NCI-H524 (cell line): Measurements from ENCODE around the gene FANCC.

Source experiments
- DNase-seq, 2 experiments: peaks; one replicate each; lab custom pipeline; 2025; lab: John Stamatoyannopoulos, UW

Gene FANCC

DNA sequence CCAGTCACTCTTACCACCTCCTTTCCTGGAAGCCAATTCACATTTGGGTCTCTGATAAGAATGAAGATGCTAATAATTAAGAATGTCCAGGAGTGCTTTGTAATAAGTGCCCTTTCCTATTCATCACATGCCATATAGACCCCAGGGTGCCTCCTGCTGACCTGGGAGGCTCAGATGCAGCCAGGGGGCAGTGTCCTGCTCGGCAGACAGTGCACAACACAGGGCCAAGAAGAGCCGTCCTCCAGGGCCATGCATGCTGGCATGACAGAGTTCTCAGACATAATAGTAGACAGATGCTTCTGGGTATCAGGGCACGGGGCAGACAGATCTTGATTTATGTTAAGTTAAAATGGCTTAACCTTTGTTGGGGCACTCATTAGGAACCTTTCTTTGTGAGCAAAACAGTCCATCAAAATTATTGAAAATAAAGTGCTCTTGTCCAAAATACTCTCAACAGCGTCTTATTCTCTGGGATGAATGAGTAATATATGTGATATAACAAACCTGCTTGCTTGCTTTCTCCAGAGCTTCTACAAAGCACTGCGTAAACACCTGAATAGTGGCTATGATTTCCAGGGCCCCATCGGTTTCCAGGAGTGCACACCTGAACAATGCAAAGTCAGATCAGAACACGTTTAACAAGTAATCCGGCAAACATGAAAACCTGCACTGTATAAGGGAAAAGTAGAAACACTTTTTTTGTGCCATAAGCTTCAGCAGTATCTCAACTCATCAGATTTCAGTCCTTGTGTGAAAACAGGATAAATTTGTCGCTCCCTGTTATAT is 192.7 kb downstream of the FANCC start:
- DNase-seq: peak in 1 of 2 experiments; percentile 62

DNA sequence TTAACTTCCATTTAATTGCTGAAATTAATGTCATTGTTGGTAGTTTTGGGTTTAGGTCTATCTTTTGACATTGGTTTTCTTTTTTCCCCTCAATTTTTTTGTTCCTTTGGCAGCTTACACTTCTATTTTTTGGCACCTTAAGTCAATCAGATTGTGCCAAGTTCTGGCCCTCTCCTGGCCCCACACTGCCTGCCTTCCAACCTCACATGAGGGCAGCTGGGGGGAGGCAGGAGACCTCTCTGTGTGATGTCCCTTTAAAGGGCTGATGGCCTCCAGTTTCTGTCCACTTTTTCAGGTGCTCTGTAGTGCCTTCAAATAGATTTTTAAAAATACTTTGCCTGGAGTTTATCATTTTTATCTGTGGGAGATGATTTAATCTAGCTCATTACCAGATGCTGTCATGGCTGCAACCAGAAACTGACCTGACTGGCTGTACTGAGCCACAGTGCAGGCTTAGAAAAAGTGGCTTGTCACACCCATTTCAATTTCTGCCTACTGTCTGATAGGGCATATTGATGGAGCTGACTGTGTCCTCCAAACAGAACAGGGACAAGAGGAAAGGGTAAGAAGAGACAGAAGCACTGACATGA is 196.6 kb downstream of the FANCC start:
- DNase-seq: no peak

DNA sequence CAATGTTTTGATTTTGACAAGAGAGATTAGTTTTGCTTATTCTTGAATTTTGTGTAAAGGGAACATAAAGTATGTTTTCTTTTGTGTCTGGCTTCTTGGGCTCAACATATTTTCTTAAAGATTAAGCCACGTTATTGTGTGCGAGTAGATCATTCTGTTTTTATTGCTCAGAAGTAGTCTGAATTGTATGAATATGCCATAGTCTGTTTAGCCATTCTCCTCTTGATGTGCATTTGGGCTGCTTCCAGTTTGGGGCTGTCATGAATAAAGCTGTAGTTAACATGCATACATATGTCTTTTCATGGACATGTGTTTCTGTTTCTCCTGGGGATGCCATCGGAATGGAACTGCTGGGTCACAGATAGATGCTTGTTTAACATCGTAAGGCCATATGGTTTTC is 198.9 kb downstream of the FANCC start:
- no peak for DNase-seq

DNA sequence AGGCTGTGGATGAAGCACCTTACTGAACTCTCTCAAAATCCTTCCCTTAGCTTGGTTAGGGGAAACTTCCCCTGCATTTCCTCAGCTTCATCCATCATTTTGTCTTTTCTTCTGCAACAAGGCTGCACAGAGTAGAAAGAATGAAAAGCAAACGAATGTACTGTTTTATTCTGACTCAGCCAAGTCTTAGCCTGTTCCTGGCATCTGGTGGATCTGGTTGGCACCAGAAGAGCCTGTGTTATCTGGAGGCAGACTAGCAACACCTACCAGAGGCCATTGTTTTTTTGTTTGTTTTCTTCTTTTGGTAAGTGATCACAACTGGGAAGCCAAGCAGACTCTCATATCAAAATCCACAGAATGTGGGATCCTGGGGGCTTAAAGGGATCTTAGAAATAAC is 200.7 kb downstream of the FANCC start:
- no peak for DNase-seq

DNA sequence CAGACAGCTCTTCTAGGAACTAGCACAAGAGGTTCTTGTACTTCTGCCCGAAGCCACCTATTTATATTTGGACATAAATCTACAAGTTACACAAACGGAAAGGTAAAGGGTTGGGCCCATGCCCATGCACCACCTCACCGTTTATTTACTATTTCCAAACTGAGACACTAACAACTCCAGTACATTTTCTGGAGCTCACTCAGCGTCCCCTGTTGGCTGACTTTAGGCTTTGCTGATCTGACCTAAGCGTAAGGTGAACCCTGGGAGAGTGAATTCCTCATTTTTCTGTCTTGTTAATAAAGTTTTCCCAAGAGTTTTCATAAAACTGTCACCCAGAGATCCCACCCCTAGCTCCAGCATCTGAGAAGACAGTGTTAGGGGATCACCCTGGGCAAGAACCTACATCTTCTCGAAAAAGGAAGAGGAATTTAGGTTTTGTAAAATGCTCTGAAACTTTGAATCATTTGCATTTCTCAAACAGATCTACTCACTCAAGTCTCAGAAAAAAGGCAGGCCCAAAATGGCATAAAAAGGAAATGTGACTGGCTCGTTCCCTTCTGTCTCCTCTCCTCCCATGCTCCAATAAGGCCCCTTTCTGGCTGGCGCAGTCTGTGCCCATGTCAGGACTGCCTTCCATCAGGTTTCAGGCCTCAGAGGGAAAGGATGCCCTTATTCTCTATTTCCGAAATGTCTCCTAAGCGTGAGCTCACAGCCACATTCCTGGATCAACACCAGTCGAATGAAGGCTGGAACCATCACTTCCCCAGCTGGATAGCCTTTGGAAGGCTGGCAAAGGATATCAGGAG is 201.3 kb downstream of the FANCC start:
- DNase-seq: peak in 1 of 2 experiments; percentile 15

DNA sequence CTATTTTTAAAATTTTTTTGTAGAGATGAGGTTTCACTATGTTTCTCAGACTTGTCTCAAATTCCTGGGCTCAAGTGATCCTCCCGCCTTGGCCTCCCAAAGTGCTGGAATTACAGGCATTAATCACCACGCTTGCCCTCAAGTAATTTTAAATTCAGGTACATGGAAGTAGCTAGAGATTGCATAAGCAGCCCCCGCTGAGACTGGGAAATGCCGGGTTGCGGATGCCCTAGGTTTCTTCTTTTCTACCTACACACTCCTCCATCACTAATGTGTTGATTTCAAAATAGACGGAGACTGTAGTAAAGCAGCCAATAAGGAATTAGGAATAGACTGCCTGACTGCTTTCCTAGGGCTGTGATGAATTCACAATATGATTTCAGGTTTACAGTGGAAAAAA is 202.4 kb downstream of the FANCC start:
- no peak for DNase-seq

DNA sequence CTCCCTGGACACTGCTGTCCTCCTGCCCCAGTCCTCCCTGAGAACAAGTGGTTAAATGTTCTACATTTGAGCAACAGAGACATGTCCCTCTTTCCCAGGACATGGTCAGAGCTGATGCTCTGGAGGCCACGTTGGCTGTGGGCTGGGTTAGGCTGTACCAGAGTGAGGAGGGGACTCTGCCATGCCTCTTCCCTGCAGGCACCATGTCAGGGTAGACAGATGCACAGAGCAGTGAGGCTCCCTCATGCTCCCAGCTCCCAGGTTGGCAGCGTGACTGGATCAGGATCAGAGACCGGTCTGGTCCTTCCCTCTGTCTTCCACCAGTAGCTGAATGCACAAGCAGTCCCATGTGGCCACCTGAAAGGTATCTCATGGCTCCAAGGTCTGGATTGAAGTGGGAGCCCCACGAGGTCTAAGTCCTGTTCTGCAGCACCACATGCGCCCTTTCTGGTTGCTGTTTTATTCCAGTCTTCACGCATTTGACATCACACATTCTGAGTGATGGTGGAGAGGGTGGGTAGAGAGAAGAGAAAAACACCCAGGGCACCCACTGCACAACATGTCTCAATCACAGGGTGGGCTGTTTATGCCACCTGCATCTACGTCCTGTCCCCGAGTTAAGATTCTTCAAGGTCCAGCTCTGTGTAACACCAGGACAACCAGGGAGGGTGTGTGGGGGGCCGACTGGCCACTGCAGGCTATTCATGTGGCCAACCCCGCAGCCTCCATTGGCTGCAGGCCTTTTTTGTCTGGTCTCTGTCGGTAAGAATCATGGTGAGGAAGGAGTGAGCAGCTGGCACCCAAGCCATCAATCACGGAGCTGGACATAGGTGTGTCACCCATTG is 204.9 kb downstream of the FANCC start:
- DNase-seq: no peak

DNA sequence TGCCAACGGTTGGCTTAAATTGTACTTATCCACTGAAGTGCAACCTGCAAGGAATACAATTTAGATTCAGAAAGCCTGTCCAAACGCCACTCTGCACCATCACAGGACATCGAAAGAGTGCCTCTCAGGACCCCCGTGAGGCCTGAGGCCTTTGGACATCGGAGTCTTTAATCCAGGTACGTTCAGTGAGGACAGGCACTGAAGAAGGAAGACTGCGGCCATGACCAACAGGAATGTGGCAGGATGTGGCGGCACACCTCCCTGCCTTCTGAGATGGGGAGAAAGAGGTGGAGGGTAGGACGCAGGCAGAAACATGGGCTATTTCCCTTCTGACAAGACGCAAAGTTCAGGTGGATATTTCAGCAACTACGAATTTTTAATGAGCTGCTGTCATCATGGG is 205.8 kb downstream of the FANCC start:
- DNase-seq: no peak

DNA sequence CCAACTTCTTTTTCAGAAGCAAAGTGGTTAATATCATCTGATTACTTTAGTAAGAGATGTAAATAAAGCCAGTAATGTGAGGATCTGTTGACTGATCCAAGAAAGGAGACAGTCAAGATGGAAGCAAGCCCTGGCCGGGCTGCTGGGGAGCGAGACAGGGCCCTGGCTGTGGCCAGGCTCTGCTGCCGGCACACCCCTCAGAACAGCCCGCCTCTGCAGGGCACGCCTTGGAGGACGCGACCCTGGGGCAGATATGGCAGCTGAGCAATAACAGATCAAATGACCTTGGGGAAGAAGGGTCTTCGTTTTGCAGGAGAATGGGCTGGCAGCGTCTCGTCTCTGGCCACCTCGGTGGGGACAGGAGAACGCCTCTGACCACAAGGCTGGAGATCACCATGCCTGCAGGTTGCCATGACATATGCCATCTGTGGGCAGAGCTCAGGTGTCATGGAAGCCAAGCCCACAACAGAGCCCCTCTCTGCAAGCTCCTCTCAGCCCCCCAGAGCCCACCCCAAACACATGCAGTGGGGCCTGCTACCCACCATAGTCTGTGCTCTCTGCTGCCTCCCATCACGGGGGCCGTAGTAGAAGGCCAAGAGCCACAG is 206.5 kb downstream of the FANCC start:
- no peak for DNase-seq

DNA sequence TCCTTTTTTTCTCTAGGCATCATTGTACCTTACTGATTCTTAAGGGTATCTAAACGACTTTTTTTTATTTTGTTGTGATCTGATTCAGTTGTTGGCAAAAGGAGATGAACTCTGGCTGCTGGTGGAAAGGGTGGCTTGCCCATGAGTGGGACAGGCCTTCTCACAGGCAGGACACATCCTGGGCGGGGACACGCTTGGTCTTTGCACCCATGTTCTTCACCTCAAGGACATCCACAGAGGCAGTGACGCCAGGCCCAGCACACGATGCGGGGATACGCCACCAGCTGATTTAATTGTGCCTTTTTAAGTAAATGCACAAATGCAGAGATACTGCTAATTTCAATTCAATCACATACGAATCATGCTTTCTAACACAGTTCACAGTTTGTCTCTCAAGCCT is 208.1 kb downstream of the FANCC start:
- no peak for DNase-seq

DNA sequence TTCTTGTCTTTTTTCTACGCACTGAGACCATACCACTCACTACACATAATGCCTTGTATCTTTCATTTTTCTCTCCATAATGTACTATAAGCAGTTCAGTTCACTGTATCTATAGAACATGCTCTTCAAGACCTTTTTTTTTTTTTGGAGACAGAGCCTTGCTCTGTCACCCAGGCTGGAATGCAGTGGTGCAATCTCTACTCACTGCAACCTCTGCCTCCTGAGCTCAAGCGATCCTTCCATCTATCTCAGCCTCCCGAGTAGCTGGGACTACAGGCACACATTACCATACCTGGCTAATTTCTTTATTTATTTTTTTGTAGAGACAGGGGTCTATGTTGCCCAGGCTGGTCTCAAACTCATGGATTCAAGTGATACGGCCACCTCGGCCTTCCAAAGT is 208.7 kb downstream of the FANCC start:
- no peak for DNase-seq

DNA sequence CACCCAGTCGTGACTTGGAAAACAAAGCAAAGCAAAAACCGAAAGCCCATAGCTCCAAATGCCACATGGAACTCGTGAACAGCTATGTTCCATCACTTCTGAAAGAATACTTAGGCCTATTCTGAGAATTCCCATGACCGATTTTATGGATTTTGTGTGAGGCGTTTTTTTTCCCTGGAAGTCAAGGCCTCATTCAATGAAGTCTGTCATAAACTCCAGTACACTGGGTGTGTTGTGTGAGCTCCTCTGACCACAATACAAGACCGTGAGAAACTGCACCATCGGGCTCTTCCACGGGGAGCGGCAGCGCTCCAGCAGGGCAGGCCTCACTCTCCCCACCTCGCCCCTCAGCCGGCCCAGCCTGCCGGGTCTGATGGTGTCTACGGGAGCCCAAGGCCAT is 209.5 kb downstream of the FANCC start:
- no peak for DNase-seq

DNA sequence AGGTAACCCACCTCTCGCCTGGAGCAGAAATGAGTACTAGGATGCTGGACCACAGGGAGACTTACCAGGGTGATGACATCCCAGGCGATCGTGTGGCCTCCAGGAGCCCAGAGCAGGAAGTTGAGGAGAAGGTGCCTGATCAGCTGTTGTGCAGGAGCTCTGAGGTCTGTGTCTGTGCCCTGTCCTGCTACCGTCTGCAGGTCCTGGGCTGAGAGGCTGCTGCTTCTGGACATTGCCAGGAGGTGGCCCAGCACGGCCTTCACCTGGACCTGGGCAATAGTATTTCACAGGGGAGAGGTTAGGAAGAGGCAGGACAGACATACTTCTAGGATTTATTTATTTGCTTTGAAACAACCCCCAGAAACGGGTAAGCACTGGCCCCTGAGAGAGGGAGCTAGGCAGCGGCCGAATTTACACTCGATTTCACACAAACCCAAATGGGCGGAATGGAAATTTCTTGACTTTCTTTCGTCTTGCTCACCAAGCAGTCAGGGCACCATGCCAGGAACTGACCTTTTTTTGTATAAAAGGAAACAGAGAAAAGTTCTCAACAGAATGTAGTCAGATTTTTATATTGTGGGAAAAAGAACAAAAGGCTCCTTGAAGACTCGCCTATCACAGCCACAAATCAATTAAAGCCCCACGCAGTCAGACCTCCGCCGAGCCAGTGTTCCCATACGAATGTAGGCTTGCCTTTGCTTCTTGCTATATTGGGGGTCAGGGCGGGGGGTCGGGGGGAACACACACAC is 210.3 kb downstream of the FANCC start:
- no peak for DNase-seq

DNA sequence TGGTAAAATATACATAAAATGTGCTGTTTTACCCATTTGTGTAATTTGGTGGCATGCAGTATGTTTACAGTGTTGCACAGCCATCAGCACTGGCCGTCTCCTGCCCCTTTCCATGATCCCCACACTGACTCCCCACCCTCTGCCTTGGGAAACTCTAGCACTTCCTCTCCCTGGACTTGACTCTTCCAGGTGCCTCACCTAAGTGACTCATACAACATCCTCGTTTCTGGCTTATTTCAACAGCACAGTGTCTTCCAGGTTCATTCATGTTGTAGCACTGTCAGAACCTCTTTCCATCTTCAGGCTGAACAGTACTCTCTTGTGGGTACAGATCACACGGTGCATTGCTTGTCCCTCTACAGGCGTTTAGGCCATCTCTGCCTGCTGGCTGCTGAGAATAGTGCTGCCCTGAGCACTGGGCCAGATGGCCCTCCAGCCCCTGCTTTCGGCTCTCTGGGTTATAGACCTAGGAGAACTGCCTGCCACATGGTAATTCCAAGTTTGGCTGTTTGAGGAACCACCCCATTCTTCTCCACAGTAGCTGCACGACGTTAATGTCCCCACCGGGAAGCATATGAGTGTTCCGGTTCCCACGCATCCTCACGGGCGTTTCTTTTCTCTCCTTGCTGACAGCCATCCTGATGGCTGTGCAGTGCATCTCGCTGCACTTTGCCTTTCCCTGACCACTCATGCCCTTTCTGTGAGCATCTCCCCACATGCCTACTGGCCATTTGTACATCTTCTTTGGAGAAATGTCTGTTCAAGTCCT is 211.8 kb downstream of the FANCC start:
- peak; percentile 15 to 53 for DNase-seq

DNA sequence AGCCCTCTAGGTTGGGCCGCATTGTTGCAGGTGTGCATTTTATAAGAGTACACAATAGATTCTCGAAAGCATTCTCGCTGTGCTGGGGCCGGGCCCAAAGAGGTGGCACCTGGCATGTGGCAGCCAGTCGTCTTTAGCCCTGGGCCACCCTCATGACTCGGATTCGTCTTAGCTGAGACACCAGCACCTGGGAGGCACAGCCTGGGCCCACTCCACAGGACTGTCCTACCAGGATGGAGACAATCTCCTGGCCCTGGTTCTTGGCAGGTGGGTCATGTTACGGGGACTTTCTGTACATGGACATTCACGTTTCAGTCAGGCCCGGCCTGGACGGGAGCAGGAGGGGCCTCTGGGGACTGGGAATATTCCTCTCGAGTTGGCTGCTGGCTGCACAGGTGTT is 212.5 kb downstream of the FANCC start:
- DNase-seq: no peak

DNA sequence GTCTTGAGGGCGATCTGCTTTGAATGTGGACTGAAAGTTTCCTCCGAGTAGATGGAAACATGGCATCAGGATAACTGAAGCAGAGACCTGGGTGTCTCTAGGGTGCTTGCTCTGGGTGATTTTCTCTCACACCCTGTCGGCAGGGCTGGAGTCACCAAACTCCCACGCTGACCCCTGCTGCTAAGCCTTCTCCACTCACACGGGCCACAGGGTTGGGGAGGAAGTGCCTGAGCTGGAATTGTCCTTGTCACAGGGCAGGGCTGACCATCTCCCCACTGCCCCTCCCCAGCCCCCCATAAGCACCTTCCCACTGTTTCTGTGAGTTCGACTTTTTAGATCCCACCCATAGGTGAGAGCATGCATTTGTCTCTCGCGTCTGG is 212.9 kb downstream of the FANCC start:
- no peak for DNase-seq

DNA sequence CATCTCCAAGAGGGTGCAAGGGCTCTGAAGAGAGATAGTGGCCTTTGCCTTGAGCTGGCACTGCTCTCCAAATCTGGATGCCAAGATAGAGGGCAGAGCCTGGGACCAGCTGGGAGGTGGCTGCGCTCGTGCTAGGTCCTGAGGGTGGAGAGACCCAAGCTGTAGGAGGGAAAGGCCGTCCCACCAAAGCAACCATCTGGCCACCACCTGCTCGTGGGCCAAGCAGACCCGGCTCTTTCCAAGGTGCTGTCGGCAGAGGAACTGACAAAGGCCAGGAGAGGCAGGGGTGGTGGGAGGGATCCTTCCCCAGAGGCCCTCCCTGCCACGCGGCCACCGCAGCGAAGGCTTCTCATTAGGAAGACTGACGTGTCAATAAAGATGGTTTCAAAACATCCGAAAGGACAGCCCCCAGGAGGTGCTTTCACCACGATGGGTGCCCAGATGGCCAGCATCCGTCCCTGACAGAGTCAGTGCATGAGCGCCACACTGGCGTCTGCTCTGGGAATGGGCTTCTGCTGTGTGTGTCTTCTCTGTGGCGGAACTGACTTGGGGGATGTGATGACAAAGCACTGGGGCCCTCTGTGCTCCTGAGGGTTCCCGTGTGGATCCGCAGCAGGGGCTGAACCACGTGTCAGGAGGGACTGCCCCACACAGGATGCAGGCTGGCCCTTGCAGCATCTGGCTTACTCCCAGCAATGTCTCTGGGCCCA is 213.5 kb downstream of the FANCC start:
- DNase-seq: peak; percentile 56 to 81

DNA sequence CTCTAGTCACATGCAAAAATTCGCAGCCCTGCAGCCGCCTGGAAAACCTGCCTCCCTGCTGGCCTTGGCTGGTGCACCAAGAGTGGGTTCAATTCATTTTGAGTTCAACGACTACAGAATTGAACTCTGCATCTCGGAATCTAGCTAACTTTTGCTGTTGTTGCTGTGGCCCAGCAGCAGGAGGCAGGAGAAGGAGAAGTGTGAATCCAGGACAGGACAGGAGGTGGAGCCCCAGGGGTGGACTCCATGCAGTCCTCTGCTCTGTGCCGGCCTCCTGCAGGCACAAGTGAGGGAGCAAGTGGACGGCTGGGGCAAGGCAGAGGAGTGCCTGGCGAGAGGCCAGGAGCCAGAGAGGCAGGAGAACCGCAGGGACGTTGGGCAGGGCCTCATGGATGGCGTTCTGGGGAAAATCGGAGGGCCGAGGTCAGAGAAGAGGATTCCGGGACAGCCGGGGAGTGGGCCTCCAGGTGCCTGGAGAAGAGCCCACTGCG is 214.2 kb downstream of the FANCC start:
- peak in 1 of 2 experiments; percentile 23 for DNase-seq

DNA sequence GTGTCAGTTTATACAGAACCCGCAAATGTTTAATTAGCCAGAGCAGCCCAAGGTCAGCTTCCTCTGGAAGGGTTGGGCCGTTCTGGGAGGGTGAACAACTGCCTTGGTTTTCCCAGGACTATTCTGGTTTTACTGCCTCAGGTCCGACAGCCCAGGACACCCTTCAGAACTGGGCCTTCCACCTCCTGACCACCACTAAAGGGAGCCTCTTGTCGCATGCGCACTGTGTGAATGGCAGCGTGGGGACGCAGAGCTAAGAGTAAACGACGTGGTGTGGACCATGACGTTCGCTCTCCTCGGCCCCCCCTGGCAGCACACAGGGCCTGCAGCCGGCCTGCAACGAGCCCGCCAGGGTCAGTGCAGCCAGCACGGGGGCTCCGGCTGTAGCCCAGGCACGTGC is 214.9 kb downstream of the FANCC start:
- DNase-seq: no peak
